SK-N-MC (cell line): ENCODE data around the gene PRDM2.

Experiments
- DNase-seq: peaks from one replicate; pipeline ENCODE4 v3.0.0-alpha.2; 2011; ENCODE audit warnings: low read depth, low spot score
- H3K27ac ChIP-seq: fragments of 200-600 bp; sonication (generic); 2 replicates; pipeline ENCODE4 v1.5.1; 2016; ENCODE audit warnings: mixed run types
- H3K36me3 ChIP-seq: fragments of 200-600 bp; sonication (generic); 2 replicates; pipeline ENCODE4 v1.6.1; 2017; ENCODE audit warnings: antibody characterized with exemption, low read length, mixed read lengths; ENCODE audit not compliant: insufficient read depth
- H3K4me3 ChIP-seq: fragments of 200-600 bp; sonication (generic); 2 replicates; pipeline ENCODE4 v1.5.1; 2016
- H3K9ac ChIP-seq: fragments of 200-600 bp; sonication (generic); 2 replicates; pipeline ENCODE4 v1.8.0; 2017; ENCODE audit warnings: mixed run types, mixed read lengths; ENCODE audit not compliant: insufficient read length
- H3K9me3 ChIP-seq: fragments of 200-600 bp; sonication (generic); 2 replicates; pipeline ENCODE4 v1.6.1; 2017; ENCODE audit warnings: low read depth, mild to moderate bottlenecking, antibody characterized with exemption, low read length, moderate library complexity, mixed read lengths
- EZH2 ChIP-seq: fragments of 200-600 bp; sonication (generic); IDR thresholded peaks from one replicate; pipeline ENCODE4 v1.6.1; 2017; ENCODE audit warnings: antibody characterized with exemption
- FOXP2 ChIP-seq: optimal IDR thresholded peaks from 2 replicates; pipeline ENCODE3; 2011; ENCODE audit warnings: mild to moderate bottlenecking, moderate library complexity; ENCODE audit not compliant: insufficient read depth; ENCODE audit errors: extremely low read length, control extremely low read depth
- POLR2AphosphoS5 ChIP-seq: IDR thresholded peaks from 2 replicates; pipeline ENCODE4 v1.6.1; 2012; ENCODE audit warnings: mild to moderate bottlenecking, low read depth, low read length, borderline replicate concordance

Gene PRDM2

DNA sequence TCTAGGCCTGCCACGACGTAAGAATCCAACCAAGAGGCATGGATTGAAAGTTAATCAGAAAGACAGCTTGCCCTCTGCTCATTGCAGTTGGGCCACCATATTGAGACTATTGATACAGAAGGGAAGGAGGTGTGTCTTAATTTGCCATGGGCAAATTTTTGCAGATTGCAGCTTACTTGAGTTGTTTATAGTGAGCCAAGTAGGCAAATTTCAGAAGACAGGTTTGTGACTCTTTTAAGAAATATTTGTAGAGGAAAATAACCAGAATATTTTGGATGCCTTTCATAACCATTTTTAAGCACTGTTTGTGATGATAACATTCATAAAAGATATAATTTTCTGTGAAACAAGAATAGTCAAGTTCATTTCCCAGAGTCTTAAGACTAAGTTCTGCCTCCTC is 74.1 kb downstream of the PRDM2 start:
- H3K9ac ChIP-seq, result no peak overlapping the region
- H3K9me3 ChIP-seq, result no peaks in the 10 kb centered on the region
- H3K27ac ChIP-seq, result no peak overlapping the region
- DNase-seq, result no peak
- H3K4me3 ChIP-seq, result no peak overlapping the region
- H3K36me3 ChIP-seq, result peaks cover 58% of the 10 kb centered on the region
- TF ChIP-seq FOXP2, result no peak
- no peak for TF ChIP-seq POLR2AphosphoS5
- TF ChIP-seq EZH2, result no peak

DNA sequence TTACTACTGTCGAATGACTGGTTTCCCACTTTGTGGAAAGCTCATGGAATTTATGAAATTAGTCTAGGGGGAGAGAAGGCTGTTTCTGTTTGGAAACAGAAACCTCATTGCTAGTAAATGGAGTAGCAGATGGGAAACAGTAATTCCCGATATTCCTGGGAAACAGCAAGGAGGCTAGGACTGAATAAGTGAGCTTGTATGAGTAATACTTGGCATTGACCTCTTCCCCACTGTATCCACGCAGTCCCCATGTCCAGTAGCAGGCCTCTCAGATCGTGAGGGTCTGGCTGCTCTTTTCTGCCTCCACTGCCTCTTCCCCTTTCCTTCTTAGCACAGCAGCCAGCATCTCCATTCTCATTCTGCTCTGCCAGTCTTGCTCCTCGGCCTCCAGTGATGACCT is 75.5 kb downstream of the PRDM2 start:
- TF ChIP-seq POLR2AphosphoS5, result no peak
- no peak for TF ChIP-seq FOXP2
- no peak for TF ChIP-seq EZH2
- Histone ChIP-seq H3K9ac (no peak overlapping the region), H3K9me3 (no peaks in the 10 kb centered on the region), H3K4me3 (no peak overlapping the region), H3K27ac (no peak overlapping the region), H3K36me3 (peaks cover 67% of the 10 kb centered on the region)
- no peak for DNase-seq

- Histone ChIP-seq H3K9ac (no peak overlapping the region), H3K9me3 (no peaks in the 10 kb centered on the region), H3K27ac (no peak overlapping the region), H3K4me3 (no peak overlapping the region), H3K36me3 (peaks cover 72% of the 10 kb centered on the region)
- TF ChIP-seq EZH2 (no peak), FOXP2 (no peak), POLR2AphosphoS5 (no peak)
- no peak for DNase-seq
Measured at GRCh38 chr1:13775916-13776315, 75.9 kb downstream of the PRDM2 start.

- Histone ChIP-seq H3K9ac (no peak overlapping the region), H3K9me3 (no peaks in the 10 kb centered on the region), H3K27ac (no peak overlapping the region), H3K36me3 (peaks cover 76% of the 10 kb centered on the region), H3K4me3 (no peak overlapping the region)
- TF ChIP-seq EZH2, result no peak
- no peak for TF ChIP-seq POLR2AphosphoS5
- no peak for TF ChIP-seq FOXP2
- no peak for DNase-seq
Measured at GRCh38 chr1:13778431-13778830, 78.4 kb downstream of the PRDM2 start.

- no peak for TF ChIP-seq FOXP2
- TF ChIP-seq POLR2AphosphoS5, result no peak
- TF ChIP-seq EZH2, result no peak
- Histone ChIP-seq H3K27ac (no peak overlapping the region), H3K36me3 (peaks cover 82% of the 10 kb centered on the region), H3K9ac (no peak overlapping the region), H3K9me3 (no peaks in the 10 kb centered on the region), H3K4me3 (no peak overlapping the region)
- no peak for DNase-seq
Measured at GRCh38 chr1:13779930-13780329, 79.9 kb downstream of the PRDM2 start.

- Histone ChIP-seq H3K9ac (no peak overlapping the region), H3K4me3 (no peak overlapping the region), H3K9me3 (no peaks in the 10 kb centered on the region), H3K27ac (0 out of 2 replicates have a peak overlapping the region, but pooled peaks have one; percentile 9), H3K36me3 (peaks cover 83% of the 10 kb centered on the region)
- DNase-seq, result no peak
- TF ChIP-seq POLR2AphosphoS5 (no peak), EZH2 (no peak), FOXP2 (no peak)
Measured at GRCh38 chr1:13780780-13781179, 80.8 kb downstream of the PRDM2 start.

- no peak for DNase-seq
- peaks cover 80% of the 10 kb centered on the region for H3K36me3 ChIP-seq
- H3K9ac ChIP-seq, result no peak overlapping the region
- H3K4me3 ChIP-seq, result no peak overlapping the region
- H3K9me3 ChIP-seq, result no peaks in the 10 kb centered on the region
- TF ChIP-seq FOXP2 (no peak), EZH2 (no peak), POLR2AphosphoS5 (no peak)
- 0 out of 2 replicates have a peak overlapping the region, but pooled peaks have one; percentile 9 for H3K27ac ChIP-seq
Measured at GRCh38 chr1:13781228-13781627, 81.2 kb downstream of the PRDM2 start.

DNA sequence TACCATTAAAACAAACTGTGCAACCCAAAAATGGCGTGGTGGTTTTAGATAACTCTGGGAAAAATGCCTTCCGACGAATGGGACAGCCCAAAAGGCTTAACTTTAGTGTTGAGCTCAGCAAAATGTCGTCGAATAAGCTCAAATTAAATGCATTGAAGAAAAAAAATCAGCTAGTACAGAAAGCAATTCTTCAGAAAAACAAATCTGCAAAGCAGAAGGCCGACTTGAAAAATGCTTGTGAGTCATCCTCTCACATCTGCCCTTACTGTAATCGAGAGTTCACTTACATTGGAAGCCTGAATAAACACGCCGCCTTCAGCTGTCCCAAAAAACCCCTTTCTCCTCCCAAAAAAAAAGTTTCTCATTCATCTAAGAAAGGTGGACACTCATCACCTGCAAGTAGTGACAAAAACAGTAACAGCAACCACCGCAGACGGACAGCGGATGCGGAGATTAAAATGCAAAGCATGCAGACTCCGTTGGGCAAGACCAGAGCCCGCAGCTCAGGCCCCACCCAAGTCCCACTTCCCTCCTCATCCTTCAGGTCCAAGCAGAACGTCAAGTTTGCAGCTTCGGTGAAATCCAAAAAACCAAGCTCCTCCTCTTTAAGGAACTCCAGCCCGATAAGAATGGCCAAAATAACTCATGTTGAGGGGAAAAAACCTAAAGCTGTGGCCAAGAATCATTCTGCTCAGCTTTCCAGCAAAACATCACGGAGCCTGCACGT is 82.1 kb downstream of the PRDM2 start:
- Histone ChIP-seq H3K27ac (no peak overlapping the region), H3K9me3 (no peaks in the 10 kb centered on the region), H3K4me3 (no peak overlapping the region), H3K9ac (no peak overlapping the region), H3K36me3 (peaks cover 80% of the 10 kb centered on the region)
- TF ChIP-seq FOXP2, result no peak
- TF ChIP-seq POLR2AphosphoS5, result no peak
- no peak for TF ChIP-seq EZH2
- DNase-seq, result no peak

DNA sequence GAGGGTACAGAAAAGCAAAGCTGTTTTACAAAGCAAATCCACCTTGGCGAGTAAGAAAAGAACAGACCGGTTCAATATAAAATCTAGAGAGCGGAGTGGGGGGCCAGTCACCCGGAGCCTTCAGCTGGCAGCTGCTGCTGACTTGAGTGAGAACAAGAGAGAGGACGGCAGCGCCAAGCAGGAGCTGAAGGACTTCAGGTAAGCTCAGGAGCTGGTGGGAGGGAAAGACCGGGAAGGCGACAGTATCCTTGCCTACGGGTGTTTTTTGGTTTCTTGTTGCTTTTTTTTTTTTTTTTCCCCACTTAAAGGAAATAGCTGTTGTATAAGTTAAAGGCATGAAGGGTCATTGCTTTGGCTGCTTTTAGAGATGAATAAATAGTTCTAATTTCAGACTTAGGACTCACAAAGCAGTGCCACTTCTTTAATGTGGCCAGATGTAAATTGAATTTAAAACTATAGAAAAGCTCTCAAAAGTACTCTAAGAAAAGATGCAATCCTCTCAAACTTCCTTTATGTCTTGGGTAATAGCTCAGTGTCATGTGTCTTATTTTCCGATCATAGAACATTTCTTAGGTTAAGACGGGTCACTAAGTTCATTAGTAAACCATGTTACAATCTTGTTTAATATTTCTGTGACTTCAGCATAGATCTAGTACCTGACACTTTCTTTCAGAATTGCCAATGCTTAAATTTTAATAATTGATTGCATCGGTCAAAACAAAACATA is 82.8 kb downstream of the PRDM2 start:
- no peak for TF ChIP-seq POLR2AphosphoS5
- no peak for TF ChIP-seq FOXP2
- no peak for TF ChIP-seq EZH2
- Histone ChIP-seq H3K4me3 (no peak overlapping the region), H3K27ac (no peak overlapping the region), H3K36me3 (peaks cover 77% of the 10 kb centered on the region), H3K9ac (no peak overlapping the region), H3K9me3 (no peaks in the 10 kb centered on the region)
- DNase-seq, result no peak
